ENCODE data around the gene COMMD3. TPM values are rescaled to one million over a fixed set of nuclear protein-coding genes. Genes with fewer than 3 reads are reported as not detected.
"Not testable (repeated sequence)": the region's sequence is repeated elsewhere in the genome, so short reads cannot be mapped to it uniquely, and the experiment has no call there.

Gene COMMD3
- total RNA-seq, 1 donor from 2014 or later = 50.9 TPM

- DNase-seq (ENCODE audit: low read depth) = no peak
Measured at GRCh38 chr10:22338185-22338900, 22.2 kb downstream of the COMMD3 start.

- DNase-seq (ENCODE audit: low read depth) = no peak
Measured at GRCh38 chr10:22338931-22339330, 22.7 kb downstream of the COMMD3 start.

GRCh38 chr10:22339761-22340328 is 23.7 kb downstream of the COMMD3 start:
- no peak for DNase-seq (ENCODE audit: low read depth)

- DNase-seq (ENCODE audit: low read depth) = peak; percentile 88
Measured at GRCh38 chr10:22340329-22341189, 24.4 kb downstream of the COMMD3 start.

GRCh38 chr10:22341190-22341925 is 25.2 kb downstream of the COMMD3 start:
- DNase-seq (ENCODE audit: low read depth) = no peak

GRCh38 chr10:22341926-22342196 is 25.7 kb downstream of the COMMD3 start:
- DNase-seq (ENCODE audit: low read depth) = no peak

- no peak for DNase-seq (ENCODE audit: low read depth)
Measured at GRCh38 chr10:22342421-22342820, 26.2 kb downstream of the COMMD3 start.

GRCh38 chr10:22343731-22344130 is 27.5 kb downstream of the COMMD3 start:
- DNase-seq (ENCODE audit: low read depth) = no peak

GRCh38 chr10:22344249-22344648 is 28.1 kb downstream of the COMMD3 start:
- peak; percentile 35 for DNase-seq (ENCODE audit: low read depth)

GRCh38 chr10:22344781-22345300 is 28.7 kb downstream of the COMMD3 start:
- no peak for DNase-seq (ENCODE audit: low read depth)

GRCh38 chr10:22345301-22346095 is 29.3 kb downstream of the COMMD3 start, which contains the start of gene SPAG6:
Gene SPAG6, plus strand, starts transcription at chr10:22345496. Its CDS starts 116 bp downstream, at chr10:22345612.
- DNase-seq (ENCODE audit: low read depth) = no peak

- DNase-seq (ENCODE audit: low read depth) = no peak
Measured at GRCh38 chr10:22346096-22346661, 30.0 kb downstream of the COMMD3 start.

- DNase-seq (ENCODE audit: low read depth) = no peak
Measured at GRCh38 chr10:22349755-22350154, 33.6 kb downstream of the COMMD3 start.

- no peak for DNase-seq (ENCODE audit: low read depth)
Measured at GRCh38 chr10:22351131-22351703, 35.0 kb downstream of the COMMD3 start.

GRCh38 chr10:22356324-22356873 is 40.2 kb downstream of the COMMD3 start:
- no peak for DNase-seq (ENCODE audit: low read depth)

GRCh38 chr10:22357770-22358169 is 41.6 kb downstream of the COMMD3 start:
- not testable (repeated sequence) for DNase-seq (ENCODE audit: low read depth)

- DNase-seq (ENCODE audit: low read depth) = no peak
Measured at GRCh38 chr10:22363305-22363704, 47.1 kb downstream of the COMMD3 start.

- DNase-seq (ENCODE audit: low read depth) = no peak
Measured at GRCh38 chr10:22364407-22365140, 48.4 kb downstream of the COMMD3 start.

- DNase-seq (ENCODE audit: low read depth) = no peak
Measured at GRCh38 chr10:22365233-22365632, 49.0 kb downstream of the COMMD3 start.
